AG04450 (cell line): ENCODE results near the gene SDK1. TPM values are rescaled to one million over a fixed set of nuclear protein-coding genes. Genes with fewer than 3 reads are reported as not detected.
"Not testable (repeated sequence)": the region's sequence is repeated elsewhere in the genome, so short reads cannot be mapped to it uniquely, and the experiment has no call there.

Experiments
- CTCF ChIA-PET: fragments of 300-600, 350-600 bp; formaldehyde crosslinking; extraction: SDS; loops from one replicate; lab custom pipeline; 2022; ENCODE audit warnings: antibody characterized with exemption, inconsistent platforms; lab: Charles Lee
- POLR2A ChIA-PET: fragments of 350-600 bp; formaldehyde crosslinking; extraction: SDS; loops from one replicate; lab custom pipeline; 2021; ENCODE audit warnings: antibody characterized with exemption, inconsistent platforms; lab: Yijun Ruan, JAX
- DNase-seq: peaks from one replicate; pipeline ENCODE4 v3.0.0-alpha.2; 2011; ENCODE audit warnings: low read depth, low spot score
- H3K27ac ChIP-seq: one replicate; pipeline ENCODE4 v1.5.1; 2012; ENCODE audit warnings: low read depth, low read length, control low read depth
- H3K27me3 ChIP-seq: one replicate; pipeline ENCODE4 v1.6.0; 2012; ENCODE audit warnings: low read length; ENCODE audit not compliant: control insufficient read depth, insufficient read depth
- H3K4me3 ChIP-seq: 2 replicates; pipeline ENCODE4 v1.5.1; 2011; ENCODE audit warnings: mild to moderate bottlenecking, low read depth, low read length, control low read depth
- H3K9me3 ChIP-seq: 2 replicates; pipeline ENCODE4 v1.5.1; 2012; ENCODE audit warnings: low read length; ENCODE audit not compliant: control insufficient read depth, insufficient read depth
- polyA plus RNA-seq: library from polyadenylated mRNA; depleted of rRNA; stranded (reverse); fragments of >200 nt; gene quantifications from 2 replicates; pipeline ENCODE4 v1.2.3, GENCODE V29; 2011
- TF ChIP-seq, protein P1 (sequence below): IDR thresholded peaks from 2 replicates; pipeline ENCODE4 v1.5.1; 2011; ENCODE audit warnings: low read depth, low read length, control low read depth, inconsistent platforms

Gene SDK1
- polyA plus RNA-seq, 1 experiment: 2.2 TPM

DNA sequence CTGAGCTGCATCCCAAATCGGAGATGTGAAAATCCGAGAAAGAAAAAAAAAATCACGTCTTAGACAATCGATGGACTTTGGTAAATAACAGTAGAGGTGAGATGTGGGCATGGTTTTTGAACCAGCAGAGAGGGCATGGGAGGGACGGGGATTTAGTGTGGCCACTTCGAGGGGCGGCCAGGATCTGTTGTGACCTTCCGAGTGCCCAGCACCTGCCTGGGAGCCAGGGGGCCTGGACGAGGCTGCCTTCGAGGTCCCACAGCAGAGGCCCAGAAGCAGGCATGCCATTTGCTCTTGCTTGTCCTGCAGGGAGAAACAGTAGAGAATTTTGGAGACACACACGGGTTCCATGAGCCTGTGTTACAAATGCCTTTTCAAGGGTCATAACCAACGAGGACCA, 911.3 kb downstream of the SDK1 start:
- ChIA-PET CTCF (no interaction called here), POLR2A (no interaction called here)
- H3K9me3 ChIP-seq: peaks cover 92% of the 10 kb centered on the region
- TF ChIP-seq, protein P1, sequence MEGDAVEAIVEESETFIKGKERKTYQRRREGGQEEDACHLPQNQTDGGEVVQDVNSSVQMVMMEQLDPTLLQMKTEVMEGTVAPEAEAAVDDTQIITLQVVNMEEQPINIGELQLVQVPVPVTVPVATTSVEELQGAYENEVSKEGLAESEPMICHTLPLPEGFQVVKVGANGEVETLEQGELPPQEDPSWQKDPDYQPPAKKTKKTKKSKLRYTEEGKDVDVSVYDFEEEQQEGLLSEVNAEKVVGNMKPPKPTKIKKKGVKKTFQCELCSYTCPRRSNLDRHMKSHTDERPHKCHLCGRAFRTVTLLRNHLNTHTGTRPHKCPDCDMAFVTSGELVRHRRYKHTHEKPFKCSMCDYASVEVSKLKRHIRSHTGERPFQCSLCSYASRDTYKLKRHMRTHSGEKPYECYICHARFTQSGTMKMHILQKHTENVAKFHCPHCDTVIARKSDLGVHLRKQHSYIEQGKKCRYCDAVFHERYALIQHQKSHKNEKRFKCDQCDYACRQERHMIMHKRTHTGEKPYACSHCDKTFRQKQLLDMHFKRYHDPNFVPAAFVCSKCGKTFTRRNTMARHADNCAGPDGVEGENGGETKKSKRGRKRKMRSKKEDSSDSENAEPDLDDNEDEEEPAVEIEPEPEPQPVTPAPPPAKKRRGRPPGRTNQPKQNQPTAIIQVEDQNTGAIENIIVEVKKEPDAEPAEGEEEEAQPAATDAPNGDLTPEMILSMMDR: no peak
- H3K27me3 ChIP-seq: no peaks in the 10 kb centered on the region
- no peak for DNase-seq
- H3K4me3 ChIP-seq: no peak overlapping the region
- no peak overlapping the region for H3K27ac ChIP-seq

DNA sequence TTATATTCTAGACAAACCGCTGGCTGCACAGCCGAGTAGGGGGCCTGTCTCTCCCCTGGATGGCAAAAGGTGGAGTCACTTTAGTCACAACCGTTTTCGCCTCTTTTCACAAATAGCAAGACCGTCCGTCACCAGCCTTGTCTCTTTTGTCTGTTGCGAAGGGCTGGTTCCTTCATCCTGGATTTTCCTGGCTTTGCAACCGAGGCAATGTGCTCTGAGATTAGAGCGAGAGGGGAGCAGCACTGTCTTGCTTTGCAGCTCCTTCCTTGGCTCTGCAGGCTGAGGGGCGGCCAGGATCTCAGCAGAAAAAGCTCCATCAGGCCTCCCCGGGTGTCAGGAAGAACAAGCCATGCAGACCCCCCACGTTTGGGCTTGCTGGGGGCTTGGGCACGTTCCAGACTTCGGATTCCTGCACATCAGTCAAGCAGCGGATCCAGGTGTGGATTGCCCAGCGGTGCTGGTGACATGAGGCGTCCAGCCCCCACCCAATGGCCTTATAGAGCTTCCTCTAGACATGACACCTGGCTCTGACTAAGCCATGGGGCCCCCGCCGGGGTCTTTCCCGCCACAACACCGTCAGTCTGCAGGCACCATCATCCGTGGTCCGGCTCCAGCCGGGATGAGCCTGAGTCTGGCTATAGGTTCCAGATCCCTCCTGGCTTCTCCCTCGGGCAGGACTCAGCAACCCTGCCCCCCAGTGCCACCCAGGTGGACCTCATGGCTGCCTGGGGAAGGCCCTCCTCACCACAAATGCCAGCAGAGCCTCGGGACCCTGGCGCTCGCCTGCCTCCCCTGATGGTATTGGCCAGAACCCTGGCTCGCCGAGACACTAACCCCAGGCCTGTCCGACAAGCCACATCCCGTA, 913.5 kb downstream of the SDK1 start:
- no peak for DNase-seq
- POLR2A ChIA-PET: no interaction called here
- Histone ChIP-seq H3K27ac (no peak overlapping the region), H3K27me3 (no peaks in the 10 kb centered on the region), H3K4me3 (no peak overlapping the region), H3K9me3 (peaks cover 87% of the 10 kb centered on the region)
- TF ChIP-seq, protein P1: no peak
- CTCF ChIA-PET: no interaction called here

DNA sequence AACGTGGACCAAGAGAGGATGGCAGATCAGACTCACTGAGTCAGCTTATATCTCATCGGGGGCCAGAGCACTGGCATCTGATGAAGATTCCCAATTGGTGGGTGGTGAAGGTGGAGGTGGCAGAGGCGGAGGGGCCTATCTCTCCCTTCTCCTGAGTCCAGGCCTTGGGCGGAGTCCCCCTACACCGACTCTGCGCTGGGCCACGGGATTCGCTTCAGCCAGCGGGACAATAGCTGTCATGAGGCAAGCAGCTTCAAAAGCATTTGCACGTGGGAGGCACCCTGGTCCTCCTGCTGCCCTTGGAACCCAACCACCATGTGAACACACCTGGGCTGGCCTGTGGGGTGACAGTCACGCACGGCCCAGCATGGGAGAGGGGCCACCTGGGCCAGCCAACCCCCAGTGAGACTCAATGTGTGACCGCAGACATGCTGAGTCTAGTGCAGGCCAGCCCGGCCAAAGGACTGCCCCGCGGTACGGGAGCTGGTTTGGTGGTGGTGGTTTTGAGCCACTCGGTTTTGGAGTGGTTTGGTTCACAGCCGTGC, 914.2 kb downstream of the SDK1 start:
- Histone ChIP-seq H3K27me3 (no peaks in the 10 kb centered on the region), H3K27ac (no peak overlapping the region), H3K9me3 (peaks cover 87% of the 10 kb centered on the region), H3K4me3 (no peak overlapping the region)
- POLR2A ChIA-PET: no interaction called here
- TF ChIP-seq, protein P1: no peak
- CTCF ChIA-PET: no interaction called here
- no peak for DNase-seq

DNA sequence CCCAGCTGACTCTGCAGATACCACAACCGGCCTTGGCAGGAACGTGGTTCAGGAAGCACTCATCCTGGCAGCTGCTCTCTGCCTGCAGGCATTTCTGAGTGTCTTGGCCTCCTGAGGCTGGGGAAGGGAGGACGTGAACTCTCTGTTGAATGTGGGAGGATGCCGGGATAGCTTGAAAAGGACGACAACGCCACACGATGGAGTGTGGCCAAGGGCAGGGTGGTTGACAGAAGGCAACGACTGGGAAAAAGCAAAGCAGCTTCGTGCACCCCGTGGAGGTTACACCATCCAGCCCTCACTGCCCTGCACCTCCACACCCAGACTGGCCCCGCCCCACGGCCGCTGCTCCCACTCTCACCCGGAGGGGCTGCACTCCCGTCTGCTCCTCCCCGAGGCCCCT, 915.0 kb downstream of the SDK1 start:
- DNase-seq: no peak
- Histone ChIP-seq H3K4me3 (no peak overlapping the region), H3K27me3 (no peaks in the 10 kb centered on the region), H3K9me3 (peaks cover 86% of the 10 kb centered on the region), H3K27ac (no peak overlapping the region)
- ChIA-PET POLR2A (no interaction called here), CTCF (no interaction called here)
- TF ChIP-seq, protein P1: no peak

DNA sequence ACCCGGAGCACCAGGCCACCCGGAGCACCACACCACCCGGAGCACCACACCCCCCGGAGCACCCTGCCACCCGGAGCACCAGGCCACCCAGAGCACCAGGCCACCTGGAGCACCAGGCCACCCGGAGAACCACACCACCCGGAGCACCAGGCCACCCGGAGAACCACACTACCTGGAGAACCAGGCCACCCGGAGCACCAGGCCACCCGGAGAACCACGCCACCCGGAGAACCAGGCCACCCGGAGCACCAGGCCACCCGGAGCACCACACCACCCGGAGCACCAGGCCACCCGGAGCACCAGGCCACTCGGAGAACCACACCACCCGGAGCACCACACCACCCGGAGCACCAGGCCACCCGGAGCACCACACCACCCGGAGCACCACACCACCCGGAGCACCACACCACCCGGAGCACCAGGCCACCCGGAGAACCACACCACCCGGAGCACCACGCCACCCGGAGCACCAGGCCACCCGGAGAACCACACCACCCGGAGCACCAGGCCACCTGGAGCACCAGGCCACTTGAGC, 916.1 kb downstream of the SDK1 start:
- H3K27me3 ChIP-seq: not testable (repeated sequence)

More for the DNA sequence above, 916.1 kb downstream of the SDK1 start:
- H3K27ac ChIP-seq, DNase-seq, POLR2A ChIA-PET, H3K4me3 ChIP-seq, CTCF ChIA-PET: not testable (repeated sequence)
- H3K9me3 ChIP-seq: peaks cover 82% of the 10 kb centered on the region
